ENCODE measurements around the gene IQCN. TPM values are rescaled to one million over a fixed set of nuclear protein-coding genes. Genes with fewer than 3 reads are reported as not detected.

IQCN gene
- total RNA-seq, 4 donors from 2014 or later, result 0.20 to 0.61 (median 0.39) TPM

DNA sequence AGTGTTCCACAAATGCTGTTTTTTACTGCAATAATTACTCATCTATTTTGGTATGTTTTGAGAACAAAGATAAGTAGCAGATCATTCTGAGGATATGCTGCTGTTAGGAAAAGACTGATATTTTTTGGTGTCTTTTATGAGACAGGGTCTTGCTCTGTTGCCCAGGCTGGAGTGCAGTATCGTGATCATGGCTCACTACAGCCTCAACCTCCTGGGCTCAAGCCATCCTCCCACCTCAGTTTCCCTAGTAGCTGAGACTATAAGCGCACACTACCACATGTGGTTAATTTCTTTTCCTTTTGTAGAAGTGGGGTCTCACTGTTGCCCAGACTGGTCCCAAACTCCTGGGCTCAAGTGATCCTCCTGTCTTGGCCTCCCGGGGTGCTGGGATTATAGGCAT lies 39.1 kb upstream of the IQCN start:
- Histone ChIP-seq H3K36me3 (peaks cover 0 to 37% of the 10 kb centered on the region in 2 donors), H3K4me3 (no peak overlapping the region), H3K27ac (no peak overlapping the region), H3K27me3 (no peaks in the 10 kb centered on the region), H3K9me3 (no peaks in the 10 kb centered on the region), H3K4me1 (peaks cover 5 to 6% of the 10 kb centered on the region in 2 donors)
- no peak for ATAC-seq
- intact Hi-C loops (cut with DNase I; ENCODE audit: low total_unique reads), result no loop called here
- in situ Hi-C loops (cut with MboI; ENCODE audit: low sequenced_read_pairs in 4 of 4), result no loop called here
- no peak for TF ChIP-seq POLR2A (IDR thresholded peaks at IDR 0.05)
- TF ChIP-seq, protein P1, sequence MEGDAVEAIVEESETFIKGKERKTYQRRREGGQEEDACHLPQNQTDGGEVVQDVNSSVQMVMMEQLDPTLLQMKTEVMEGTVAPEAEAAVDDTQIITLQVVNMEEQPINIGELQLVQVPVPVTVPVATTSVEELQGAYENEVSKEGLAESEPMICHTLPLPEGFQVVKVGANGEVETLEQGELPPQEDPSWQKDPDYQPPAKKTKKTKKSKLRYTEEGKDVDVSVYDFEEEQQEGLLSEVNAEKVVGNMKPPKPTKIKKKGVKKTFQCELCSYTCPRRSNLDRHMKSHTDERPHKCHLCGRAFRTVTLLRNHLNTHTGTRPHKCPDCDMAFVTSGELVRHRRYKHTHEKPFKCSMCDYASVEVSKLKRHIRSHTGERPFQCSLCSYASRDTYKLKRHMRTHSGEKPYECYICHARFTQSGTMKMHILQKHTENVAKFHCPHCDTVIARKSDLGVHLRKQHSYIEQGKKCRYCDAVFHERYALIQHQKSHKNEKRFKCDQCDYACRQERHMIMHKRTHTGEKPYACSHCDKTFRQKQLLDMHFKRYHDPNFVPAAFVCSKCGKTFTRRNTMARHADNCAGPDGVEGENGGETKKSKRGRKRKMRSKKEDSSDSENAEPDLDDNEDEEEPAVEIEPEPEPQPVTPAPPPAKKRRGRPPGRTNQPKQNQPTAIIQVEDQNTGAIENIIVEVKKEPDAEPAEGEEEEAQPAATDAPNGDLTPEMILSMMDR (IDR thresholded peaks at IDR 0.05 in 4 of 5, conservative IDR thresholded peaks at IDR 0.05 in 1 of 5), result no peak
- no peak for DNase-seq

DNA sequence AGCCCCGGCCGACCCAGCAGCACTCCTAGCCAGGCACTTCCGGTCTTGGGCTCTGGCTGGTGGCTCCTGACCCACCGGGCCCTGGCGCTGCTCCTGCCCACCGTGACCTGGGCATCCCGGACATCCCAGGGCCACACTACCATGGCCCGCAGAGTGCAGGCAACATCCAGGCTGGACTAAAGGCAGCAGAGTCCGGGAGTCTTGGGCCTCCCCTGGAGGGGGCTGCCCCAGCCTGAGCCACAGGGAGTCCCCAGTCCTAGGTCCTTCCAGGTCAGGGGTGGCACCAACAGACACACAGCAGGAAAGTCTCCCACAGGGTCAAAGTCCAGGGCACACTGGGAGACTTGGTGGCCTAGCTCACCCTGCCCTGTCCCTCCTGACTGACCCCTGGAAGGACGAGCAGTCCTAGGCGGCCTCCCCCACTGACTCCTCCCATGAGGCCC lies 37.9 kb upstream of the IQCN start:
- intact Hi-C loops (cut with DNase I; ENCODE audit: low total_unique reads), result no loop called here
- H3K36me3 ChIP-seq, result peaks cover 0 to 37% of the 10 kb centered on the region in 2 donors
- DNase-seq (no peak), ATAC-seq (no peak)
- H3K27ac ChIP-seq, result no peak overlapping the region
- in situ Hi-C loops (cut with MboI; ENCODE audit: low sequenced_read_pairs in 4 of 4), result no loop called here
- TF ChIP-seq, protein P1 (IDR thresholded peaks at IDR 0.05 in 4 of 5, conservative IDR thresholded peaks at IDR 0.05 in 1 of 5), result no peak
- no peak for TF ChIP-seq POLR2A (IDR thresholded peaks at IDR 0.05)
- no peaks in the 10 kb centered on the region for H3K27me3 ChIP-seq
- no peak overlapping the region for H3K4me3 ChIP-seq
- H3K4me1 ChIP-seq, result peaks cover 8 to 15% of the 10 kb centered on the region in 2 donors
- H3K9me3 ChIP-seq, result no peaks in the 10 kb centered on the region

DNA sequence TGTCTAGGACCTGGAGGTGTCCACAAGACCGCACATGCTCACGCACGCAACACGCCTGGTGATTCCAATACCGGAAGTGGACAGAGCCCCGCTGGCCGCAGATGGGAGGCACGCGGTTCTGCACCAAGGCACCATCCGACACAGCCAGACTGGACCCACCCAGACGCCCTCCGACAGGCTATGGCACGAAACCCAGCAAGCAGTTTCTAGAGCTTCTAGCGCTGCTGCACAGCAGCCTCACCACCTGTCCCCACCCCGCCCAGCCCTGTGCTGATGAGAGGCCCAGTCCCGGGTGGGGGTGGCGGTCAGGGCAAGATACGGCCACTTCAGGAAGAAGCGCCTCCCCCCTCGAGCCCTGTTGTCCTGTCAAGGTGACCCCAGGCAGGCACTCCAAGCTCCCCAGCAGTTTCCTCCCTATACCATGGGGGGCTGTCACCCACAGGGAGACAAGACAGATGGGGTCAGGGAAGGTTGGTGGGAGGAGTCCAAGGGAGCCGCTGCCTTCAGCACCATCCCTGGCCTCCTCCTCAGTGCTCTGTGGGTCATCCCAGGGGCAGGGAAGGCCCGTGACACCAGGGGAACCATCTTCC lies 37.3 kb upstream of the IQCN start:
- DNase-seq (no peak), ATAC-seq (no peak)
- H3K36me3 ChIP-seq, result peaks cover 0 to 37% of the 10 kb centered on the region in 2 donors
- no peak overlapping the region for H3K4me3 ChIP-seq
- H3K27me3 ChIP-seq, result no peaks in the 10 kb centered on the region
- intact Hi-C loops (cut with DNase I; ENCODE audit: low total_unique reads), result no loop called here
- no peak overlapping the region for H3K27ac ChIP-seq
- no peaks in the 10 kb centered on the region for H3K9me3 ChIP-seq
- TF ChIP-seq POLR2A (IDR thresholded peaks at IDR 0.05), result no peak
- TF ChIP-seq, protein P1 (IDR thresholded peaks at IDR 0.05 in 4 of 5, conservative IDR thresholded peaks at IDR 0.05 in 1 of 5), result no peak
- peaks cover 12 to 15% of the 10 kb centered on the region in 2 donors for H3K4me1 ChIP-seq
- in situ Hi-C loops (cut with MboI; ENCODE audit: low sequenced_read_pairs in 4 of 4), result no loop called here

DNA sequence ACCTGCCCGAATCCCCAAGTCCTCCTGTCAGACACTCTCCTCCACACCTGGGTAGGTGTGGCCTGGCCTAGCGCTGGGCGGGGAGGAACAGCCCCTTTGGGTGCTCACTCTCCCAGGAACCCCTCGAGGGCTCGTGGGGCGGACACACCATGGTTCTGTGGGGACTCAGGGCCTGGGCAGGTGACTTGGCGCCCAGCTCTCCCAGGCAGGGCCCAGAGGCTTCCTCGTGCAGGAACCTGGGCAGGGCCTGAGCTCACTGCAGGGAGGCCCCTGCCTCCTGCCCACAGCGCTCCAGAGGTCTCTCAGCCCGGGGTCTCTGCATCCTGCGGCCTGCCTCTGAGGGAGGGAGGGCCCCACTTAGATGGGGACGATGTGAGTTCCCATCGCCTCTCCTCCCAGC lies 36.7 kb upstream of the IQCN start:
- H3K36me3 ChIP-seq, result peaks cover 0 to 37% of the 10 kb centered on the region in 2 donors
- in situ Hi-C loops (cut with MboI; ENCODE audit: low sequenced_read_pairs in 4 of 4) (no loop called here), intact Hi-C loops (cut with DNase I; ENCODE audit: low total_unique reads) (no loop called here)
- DNase-seq, result no peak
- no peak overlapping the region for H3K27ac ChIP-seq
- H3K4me1 ChIP-seq, result peaks cover 12 to 15% of the 10 kb centered on the region in 2 donors
- no peaks in the 10 kb centered on the region for H3K27me3 ChIP-seq
- TF ChIP-seq, protein P1 (IDR thresholded peaks at IDR 0.05 in 4 of 5, conservative IDR thresholded peaks at IDR 0.05 in 1 of 5), result no peak
- TF ChIP-seq POLR2A (IDR thresholded peaks at IDR 0.05), result no peak
- no peaks in the 10 kb centered on the region for H3K9me3 ChIP-seq
- H3K4me3 ChIP-seq, result no peak overlapping the region
- no peak for ATAC-seq

Measured in gastrocnemius medialis (tissue), 4 donors.